Activated gamma-delta T cell (primary cell): ENCODE data around the gene IL22RA1.

Experiments
- DNase-seq: peaks from one replicate; lab custom pipeline; 2025; lab: John Stamatoyannopoulos, UW

Gene IL22RA1

GRCh38 chr1:24096009-24096738, 46.8 kb downstream of the IL22RA1 start:
- DNase-seq: no peak

GRCh38 chr1:24095140-24095859, 47.6 kb downstream of the IL22RA1 start:
- DNase-seq: no peak

GRCh38 chr1:24094554-24094953, 48.4 kb downstream of the IL22RA1 start:
- DNase-seq: no peak

GRCh38 chr1:24093732-24094131, 49.2 kb downstream of the IL22RA1 start:
- no peak for DNase-seq

GRCh38 chr1:24092979-24093378, 50.0 kb downstream of the IL22RA1 start:
- no peak for DNase-seq

GRCh38 chr1:24091971-24092482, 50.9 kb downstream of the IL22RA1 start:
- DNase-seq: no peak

GRCh38 chr1:24090736-24091135, 52.2 kb downstream of the IL22RA1 start:
- DNase-seq: no peak

GRCh38 chr1:24089743-24090555, 53.0 kb downstream of the IL22RA1 start:
- no peak for DNase-seq

- no peak for DNase-seq
Measured at GRCh38 chr1:24089027-24089742, 53.8 kb downstream of the IL22RA1 start.

GRCh38 chr1:24086466-24086865, 56.5 kb downstream of the IL22RA1 start:
- no peak for DNase-seq

- no peak for DNase-seq
Measured at GRCh38 chr1:24085546-24085945, 57.4 kb downstream of the IL22RA1 start.

GRCh38 chr1:24085007-24085406, 57.9 kb downstream of the IL22RA1 start:
- DNase-seq: no peak

- no peak for DNase-seq
Measured at GRCh38 chr1:24084050-24084449, 58.9 kb downstream of the IL22RA1 start.

- no peak for DNase-seq
Measured at GRCh38 chr1:24082372-24082771, 60.6 kb downstream of the IL22RA1 start.

- DNase-seq: no peak
Measured at GRCh38 chr1:24081190-24081589, 61.8 kb downstream of the IL22RA1 start.

- DNase-seq: no peak
Measured at GRCh38 chr1:24080131-24080530, 62.8 kb downstream of the IL22RA1 start.

- DNase-seq: no peak
Measured at GRCh38 chr1:24077278-24077978, 65.5 kb downstream of the IL22RA1 start.

- DNase-seq: no peak
Measured at GRCh38 chr1:24075946-24076345, 67.0 kb downstream of the IL22RA1 start.

- no peak for DNase-seq
Measured at GRCh38 chr1:24075590-24075854, 67.4 kb downstream of the IL22RA1 start.

GRCh38 chr1:24074817-24075589, 67.9 kb downstream of the IL22RA1 start:
- no peak for DNase-seq

- DNase-seq: no peak
Measured at GRCh38 chr1:24074196-24074595, 68.7 kb downstream of the IL22RA1 start.
